Stimulated activated CD4-positive, alpha-beta T cell treated with anti-CD3 and anti-CD28 coated beads, Interleukin-15, amount 100 ng/mL, for 1 hour (primary cell): ENCODE measurements around the gene ABHD16A.
"Not testable (repeated sequence)": the region's sequence is repeated elsewhere in the genome, so short reads cannot be mapped to it uniquely, and the experiment has no call there.

Source experiments
- DNase-seq, 2 donors: peaks; one replicate each; pipeline ENCODE4 v3.0.0-alpha.2; 2020; ENCODE audit warnings: low read depth in 1 of 2, low spot score in 1 of 2

Gene ABHD16A

DNA sequence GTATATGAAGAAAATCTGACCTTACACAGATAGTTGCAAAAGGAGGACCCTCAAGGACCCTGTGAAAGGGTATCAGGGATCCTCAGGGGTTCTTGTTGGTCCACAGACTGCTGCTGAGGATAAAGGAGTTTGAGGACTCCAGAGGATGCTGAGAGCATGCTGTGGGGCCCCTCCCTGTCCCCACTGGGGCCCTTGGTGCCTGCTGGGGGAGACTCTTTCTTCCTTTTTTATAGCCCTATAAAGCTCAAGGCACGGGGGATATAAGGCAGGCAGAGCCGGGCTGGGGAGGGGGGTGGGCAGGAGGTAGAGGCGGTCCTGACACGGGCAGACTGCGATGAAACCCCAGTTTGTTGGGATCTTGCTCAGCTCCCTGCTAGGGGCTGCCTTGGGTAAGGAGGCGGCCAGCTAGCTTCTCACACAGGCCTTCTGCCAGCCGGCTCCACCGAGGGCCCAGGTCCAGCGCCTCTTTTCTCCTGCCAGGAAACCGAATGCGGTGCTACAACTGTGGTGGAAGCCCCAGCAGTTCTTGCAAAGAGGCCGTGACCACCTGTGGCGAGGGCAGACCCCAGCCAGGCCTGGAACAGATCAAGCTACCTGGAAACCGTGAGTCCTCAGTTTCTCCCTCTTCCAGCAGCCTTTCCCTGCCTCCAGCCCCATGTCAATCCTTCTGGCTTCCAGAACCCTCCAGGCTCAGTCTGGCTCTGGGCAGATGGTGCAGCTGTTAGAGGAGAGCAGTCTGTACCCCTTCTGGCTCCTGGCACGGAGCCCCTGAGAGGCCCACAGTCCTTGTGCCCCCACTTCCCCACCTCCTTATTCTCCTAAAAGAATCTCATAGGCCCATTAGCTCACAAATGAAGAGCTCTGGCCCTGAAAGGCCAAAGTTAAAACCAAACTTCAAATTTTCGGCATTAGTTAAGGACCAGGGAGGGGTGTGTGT, 12.2 kb upstream of the ABHD16A start, which contains the start of gene LY6G6D:
Gene LY6G6D, plus strand, starts transcription at position 327 of the 937 bp plus-strand sequence. Its CDS starts 8 bp downstream, at position 335.
- no peak for DNase-seq

DNA sequence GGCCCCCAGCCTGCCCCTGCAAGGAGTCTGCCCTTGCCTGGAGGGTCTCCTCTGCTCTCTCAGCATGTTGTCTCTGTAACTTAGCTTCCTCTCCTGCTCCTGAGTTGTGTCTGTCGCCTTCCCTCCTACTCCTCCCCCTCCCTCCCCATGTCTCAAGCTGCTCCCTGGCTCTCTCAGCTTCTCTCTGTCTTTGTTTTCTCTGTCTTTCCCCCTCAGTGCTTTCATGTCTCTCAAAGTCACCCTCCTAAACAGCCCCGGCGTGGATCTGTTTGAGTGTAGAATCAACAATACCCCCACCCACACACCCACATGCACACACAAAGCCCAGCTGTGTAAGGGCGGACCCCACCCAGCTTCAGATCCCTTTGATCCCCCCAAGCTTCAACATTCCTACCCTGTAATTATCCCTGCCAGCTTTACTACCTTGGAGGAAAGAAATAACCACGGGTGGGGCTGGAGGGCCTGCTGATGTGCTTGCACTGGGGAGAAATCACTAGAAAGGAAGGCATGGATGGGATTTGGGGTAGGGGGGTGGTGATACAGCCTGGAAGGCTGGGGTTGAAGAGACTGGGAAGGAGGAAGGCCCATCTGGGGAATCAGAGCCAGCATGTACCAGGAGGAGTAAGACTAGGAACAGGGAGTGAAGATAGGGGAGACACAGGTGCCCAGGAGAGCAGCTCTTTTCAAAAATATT, 11.0 kb upstream of the ABHD16A start:
- no peak for DNase-seq

DNA sequence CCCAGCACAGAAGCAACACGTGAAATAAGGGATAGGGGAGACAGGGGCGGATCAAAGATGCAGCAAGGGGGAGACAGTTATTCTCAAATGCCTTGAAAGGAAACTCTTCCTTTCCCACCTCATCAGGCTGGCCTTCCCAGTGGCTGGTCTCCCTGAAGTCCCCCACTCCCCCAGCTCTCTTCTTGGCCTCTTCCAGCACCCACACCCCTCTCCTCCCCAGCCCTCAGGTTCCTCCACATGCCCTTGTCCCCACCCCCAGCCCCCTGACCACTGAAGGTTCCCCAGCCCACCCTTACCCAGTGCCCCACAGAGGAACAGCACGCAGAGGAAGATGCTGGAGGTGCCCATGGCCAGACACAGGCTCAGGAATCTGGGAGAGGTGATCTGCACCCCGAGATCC, 10.3 kb upstream of the ABHD16A start:
- no peak for DNase-seq

DNA sequence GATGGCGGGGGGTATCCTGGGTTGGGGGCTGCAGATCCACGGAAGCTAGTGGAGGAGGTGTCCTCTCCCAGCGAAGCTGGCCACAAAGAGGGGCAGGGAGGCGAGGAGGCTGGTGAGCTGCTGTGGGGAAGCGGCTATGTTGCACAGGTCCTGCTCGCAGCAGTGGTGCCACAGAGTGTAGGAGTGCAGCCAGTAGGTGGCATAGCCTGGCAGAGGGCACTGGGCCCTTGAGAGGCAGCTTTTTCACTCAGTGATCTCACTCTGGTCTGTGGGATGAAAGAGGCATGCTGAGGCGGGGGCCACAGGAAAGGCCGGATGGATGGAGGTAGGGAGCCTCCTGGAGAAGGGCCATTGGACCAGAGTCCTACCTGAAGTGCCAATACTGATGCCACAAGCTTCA, 9.2 kb upstream of the ABHD16A start:
- no peak for DNase-seq

DNA sequence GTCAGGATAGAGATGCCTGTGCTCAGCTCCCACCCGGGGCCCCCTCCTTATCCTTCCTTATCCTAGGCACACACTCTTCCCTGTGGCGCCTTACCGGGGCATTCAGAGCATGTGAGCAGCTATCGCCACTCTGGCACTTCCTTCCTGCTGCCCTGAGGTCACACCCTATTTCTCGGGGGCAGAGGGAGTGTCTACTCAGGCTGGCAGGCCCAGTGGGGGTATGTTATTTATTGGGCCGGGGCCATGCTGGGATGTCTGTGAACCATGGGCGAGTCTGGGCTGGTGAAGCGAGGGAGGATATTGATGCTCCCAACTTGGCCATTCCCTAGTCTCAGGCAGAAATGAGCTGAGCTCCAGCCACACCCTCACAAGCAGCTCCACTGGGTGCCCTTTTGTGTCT, 8.1 kb upstream of the ABHD16A start:
- no peak for DNase-seq

DNA sequence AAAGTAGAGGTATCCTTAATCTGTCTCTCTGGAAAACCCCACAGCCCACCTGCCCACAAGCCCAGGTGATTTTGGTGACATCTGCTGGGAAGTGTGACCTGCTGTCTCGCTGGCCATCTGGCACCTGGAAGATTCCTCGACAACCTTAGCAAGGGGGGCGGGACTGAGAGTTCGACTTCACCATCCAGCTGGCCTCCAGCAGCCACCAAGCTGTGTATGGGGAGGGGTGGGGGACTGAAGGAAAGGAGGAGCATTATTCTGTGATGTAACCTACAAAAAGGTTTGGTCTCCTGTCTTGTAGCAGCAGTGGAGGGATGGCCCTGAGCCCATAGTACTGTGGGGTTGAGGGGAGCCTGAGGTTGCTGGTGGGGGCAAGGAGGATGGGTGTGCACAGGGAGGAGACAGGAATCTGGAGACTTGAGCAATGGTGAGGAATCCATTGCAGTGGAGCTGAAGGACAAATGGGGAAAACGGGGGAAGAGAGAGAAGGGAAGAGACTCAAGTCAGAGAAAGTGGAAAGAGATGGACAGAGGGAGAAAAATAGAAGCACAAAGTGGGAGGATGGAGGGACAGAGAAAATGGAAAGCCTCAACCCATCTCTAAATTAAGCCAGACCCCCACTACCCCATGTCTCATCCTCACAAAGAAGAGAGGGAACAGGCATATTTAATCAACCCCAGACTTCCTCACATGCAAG, 7.5 kb upstream of the ABHD16A start:
- no peak for DNase-seq

DNA sequence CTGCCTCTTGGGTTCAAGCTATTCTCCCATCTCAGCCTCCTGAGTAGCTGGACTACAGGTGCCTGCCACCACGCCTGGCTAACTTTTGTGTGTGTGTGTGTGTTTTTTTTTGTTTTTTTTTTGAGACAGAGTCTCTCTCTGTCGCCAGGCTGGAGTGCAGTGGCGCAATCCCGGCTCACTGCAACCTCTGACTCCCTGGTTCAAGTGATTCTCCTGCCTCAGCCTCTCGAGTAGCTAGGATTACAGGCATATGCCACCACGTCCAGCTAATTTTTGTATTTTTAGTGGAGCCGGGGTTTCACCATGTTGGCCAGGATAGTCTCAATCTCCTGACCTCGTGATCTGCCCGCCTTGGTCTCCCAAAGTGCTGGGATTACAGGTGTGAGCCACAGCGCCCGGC, 6.0 kb upstream of the ABHD16A start:
- DNase-seq: not testable (repeated sequence)

DNA sequence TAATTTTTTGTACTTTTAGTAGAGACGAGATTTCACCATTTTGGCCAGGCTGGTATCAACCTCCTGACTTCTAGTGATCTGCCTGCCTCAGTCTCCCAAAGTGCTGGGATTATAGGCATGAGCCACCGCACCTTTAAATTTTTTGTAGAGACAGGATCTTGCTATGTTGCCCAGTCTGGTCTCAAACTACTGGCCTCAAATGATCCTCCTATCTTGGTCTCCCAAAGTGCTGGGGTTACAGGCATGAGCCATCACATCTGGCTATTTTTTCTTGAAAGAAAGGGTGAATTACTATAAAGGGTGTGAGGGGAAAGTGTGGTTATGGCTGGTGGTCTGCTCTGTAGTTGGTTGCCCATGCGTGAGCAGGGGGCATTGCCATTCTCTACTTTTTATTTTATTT, 5.1 kb upstream of the ABHD16A start:
- no peak for DNase-seq

DNA sequence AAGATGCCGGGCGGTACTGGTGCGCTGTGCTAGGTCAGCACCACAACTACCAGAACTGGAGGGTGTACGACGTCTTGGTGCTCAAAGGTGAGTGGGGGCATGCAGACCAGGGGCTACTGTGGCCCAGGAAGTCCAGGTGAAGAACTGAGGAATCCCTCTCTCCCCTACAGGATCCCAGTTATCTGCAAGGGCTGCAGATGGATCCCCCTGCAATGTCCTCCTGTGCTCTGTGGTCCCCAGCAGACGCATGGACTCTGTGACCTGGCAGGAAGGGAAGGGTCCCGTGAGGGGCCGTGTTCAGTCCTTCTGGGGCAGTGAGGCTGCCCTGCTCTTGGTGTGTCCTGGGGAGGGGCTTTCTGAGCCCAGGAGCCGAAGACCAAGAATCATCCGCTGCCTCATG, 4.6 kb upstream of the ABHD16A start:
- DNase-seq: no peak

DNA sequence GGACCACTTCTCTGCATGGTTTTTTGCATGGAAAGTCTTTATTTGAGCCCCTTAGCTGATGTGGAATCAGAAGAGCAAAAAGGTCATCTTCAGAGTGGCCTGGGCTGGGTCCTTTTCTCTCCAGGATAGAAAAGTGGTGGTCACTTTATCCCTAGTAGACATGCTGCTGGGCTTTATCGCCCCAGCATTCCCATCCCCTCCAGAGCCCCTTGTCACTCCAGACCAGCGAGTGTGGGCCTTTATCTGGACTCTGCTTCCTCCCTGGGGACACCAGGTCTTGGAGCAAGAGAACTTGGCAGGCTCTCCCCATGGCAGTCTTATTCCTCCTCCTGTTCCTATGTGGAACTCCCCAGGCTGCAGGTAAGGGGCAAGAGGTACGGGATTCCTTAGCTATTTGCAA, 3.5 kb upstream of the ABHD16A start, which contains the start of gene LY6G6F:
Gene LY6G6F, plus strand, starts transcription at position 268 of the 400 bp plus-strand sequence. Its CDS starts 41 bp downstream, at position 309.
- DNase-seq: no peak

DNA sequence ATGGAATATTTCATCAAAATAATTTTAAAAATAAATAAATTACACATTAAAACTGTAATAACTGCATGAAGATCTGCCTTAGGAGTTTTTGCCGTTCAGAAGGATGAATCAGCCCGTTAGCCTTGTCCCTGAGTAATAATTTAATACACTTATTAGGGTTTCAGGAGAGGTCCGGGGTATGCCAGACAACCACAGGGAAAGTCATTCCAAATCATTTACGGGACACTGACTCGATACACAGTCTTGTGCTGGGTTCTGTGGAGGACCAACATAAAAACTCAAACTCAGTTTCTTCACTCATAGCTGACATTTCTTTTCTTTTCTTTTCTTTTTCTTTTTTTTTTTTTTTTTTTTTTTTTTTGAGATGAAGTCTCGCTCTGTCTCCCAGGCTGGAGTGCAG, 2.8 kb upstream of the ABHD16A start:
- no peak for DNase-seq

DNA sequence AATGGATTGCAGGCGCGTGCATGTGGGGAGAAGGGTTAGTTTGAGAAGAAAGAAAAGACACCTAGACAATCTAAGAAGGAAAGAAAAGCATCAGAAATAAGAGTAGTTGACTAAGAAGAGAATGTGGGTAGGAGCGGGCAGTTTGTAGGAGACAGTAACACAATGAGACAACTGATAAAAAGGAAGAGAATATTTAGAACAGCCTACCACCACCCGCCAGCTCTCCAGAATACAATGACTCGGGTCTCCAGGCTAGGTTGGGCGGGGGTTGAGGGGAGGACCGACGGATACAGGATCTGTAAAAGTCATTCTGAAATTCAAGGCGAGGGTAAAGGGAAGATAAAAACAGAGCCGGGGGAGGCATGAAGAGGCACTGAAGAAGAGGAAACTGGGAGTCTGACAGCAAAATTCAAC, 712 bp downstream of the ABHD16A start:
- no peak for DNase-seq

DNA sequence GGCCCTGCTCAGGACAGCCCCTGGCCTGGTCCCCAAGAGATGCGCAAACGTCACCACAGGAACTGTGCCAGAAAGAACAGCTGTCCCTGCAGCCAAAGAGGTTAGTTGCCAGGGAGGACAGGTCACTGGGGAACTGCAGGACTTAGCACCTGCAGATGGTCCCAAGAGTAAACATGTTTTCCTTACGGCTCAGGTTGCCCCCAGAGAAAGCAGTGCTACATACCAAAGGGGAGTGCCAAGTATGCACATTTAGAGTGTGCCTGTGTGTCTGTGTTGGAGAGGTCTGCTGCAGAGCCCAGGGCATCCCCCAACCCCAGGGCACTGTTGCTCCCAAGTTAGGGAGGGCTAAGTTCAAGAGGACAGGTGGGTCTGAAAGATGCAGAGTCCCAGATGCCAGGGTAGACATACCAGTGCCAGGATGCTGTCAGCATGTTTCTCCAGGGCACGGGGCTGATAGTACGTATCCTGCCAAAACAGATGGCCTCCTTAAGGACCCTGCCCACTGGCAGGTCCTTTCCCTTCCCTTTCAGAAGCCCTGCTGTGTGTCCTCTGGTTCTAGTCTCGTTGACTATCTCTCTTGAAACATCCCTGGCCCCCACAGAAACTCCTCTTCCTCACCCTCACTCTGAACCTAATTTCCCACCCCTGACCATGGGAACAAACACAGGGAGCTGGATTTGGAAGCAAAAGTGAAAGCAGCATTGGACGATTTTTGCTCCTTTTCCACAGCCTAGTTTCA, 1.3 kb downstream of the ABHD16A start:
- no peak for DNase-seq

DNA sequence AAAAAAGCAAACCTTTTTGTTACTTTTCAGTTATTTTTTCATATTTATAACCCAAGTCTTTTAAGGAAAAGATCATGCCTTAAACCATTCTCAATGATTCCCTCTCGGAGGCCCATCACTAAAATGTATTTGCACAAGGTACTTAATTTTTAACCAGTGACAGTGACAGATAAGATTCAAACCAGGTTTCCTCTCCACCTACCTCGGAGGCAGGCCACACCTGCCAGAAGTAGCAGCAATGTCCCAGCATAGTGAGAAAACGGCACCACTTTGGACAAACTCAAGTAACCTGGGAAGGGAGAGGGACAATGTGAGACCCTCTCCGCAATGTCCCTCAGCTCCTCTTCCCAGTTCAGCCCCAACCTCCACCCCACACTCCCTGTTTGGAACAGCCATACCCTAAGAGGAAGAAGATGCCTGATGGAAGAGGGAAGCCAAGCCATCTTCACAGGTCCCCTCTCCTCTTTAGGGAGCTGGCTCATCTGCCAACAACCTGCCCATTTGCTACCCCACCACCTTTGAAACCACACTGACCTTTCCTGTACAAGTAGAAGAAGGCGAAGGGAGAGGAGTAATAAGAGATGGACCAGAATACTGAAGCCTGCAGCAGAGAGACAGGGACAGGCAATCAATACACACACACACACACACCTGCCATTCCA, 2.3 kb downstream of the ABHD16A start:
- DNase-seq: no peak

DNA sequence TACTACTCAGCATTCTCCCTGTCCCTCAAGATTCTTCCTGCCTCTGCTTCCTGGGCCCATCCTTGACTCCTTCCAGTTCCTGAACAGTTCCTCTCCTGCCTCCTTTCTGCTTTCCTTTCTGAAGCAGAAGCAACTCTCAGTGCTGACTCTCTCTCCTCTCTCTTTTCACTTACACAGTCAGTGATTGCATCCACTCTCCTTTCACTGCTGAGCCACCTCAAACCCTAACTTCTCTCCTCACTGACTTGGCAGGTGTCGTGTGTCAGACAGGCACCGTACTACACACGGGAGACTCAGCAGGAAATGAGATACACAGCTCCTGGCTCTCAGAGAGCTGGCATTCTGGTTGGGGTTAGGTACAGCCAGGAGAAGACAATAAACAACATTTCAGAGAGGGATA, 5.6 kb downstream of the ABHD16A start:
- no peak for DNase-seq

DNA sequence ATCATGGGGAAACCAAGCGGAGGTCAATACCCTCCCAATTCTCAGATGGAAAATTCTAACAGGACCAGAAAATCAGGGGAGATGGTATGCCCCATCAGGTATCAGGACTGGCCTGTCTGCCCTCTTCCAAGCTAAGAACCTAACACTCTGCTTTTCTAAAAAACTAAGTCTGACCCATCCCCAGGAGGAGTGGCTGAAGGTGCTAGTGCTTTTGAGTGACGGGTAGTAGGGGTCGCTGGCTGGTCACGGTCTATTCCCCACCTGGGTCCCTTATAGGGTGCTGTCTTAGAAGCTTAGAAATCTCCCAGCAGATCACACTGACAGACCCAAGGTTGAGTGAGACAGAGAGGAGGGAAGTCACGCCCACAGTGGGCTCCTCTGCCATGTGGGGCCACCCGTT, 9.6 kb downstream of the ABHD16A start:
- no peak for DNase-seq

DNA sequence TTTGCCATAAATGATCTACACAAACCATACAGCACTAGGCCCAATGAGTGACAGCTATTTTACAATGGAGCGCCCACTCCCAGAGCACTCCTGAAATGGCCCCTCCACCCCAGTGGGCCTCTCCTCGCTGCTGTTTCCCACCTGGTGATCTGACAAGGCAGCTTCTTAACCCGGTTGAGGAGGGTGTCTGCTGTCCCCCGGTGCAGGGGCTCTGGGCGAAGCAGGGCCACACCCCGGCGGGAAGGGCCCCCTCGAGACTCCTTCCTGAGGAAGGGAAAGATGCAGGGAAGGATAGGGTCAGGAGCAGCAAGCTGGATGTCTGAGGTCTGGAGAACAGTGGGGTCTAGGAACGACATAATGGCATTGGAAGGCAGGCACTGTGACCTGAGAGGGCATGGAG, 10.2 kb downstream of the ABHD16A start:
- no peak for DNase-seq

DNA sequence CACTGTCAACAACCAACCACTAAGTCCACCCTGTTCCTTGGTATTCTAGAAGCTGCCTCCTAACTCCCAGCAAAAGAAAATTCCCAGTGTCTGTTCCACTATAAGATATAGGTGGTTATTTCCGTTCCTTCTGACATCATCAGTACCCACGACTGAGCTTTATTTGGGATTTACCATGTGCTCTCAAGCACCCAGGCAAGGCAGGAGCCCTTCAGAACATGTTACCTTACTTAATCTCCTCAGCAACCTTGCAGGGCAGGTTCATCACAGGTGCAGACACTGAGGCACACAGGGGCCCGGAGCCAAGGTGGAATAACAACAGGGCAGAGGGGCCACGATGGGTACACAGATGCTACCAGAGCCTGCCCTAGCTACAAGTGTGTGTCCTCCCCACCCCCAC, 10.8 kb downstream of the ABHD16A start:
- no peak for DNase-seq

DNA sequence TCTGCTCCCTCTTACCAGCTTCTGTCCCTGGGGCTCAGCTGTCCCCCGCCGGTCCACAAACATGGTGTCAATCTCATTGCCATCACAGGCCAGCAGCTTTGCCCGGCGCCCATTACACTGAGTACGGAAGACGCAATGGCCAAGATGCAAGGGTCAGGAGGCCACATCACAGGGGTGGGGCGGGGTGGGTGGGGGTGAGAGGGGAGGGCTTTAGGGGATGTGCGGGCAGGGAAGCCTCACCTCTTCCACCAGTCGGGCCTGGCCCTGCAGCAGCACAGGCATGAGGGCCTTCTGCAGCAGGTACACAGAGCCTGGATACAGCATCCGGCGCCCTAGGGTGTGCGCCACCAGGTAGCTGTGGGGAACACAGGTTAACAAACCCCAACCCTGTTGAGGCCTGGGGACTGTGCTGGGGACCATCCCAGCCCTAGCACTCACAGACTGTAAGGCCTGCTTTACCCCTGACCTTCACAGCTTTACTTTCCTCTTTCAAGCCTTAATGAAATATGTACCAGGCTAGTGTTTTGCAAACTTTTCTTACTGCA, 11.5 kb downstream of the ABHD16A start:
- DNase-seq: no peak

DNA sequence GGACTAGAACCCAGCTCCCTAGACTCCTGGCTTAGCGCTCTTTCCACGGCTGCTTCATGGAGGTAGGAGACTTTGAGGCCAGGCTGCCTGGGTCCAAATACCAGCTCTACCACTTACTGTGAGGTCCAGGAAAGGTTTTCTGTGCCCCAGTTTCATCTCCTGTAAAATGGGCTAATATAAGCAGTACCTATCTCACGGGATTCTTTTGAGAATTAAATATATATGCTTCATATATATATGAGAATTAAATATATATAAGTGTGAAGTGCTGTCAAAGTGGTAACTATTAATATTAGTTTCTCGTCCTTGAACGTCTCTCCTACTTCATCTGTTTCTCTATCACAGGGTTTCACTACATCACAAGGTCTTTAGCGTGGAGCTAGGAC, 12.1 kb downstream of the ABHD16A start:
- DNase-seq: no peak
